HPDE6-E6E7 (cell line): Measurements from ENCODE around the gene ARPC2.

Experiments used
- DNase-seq: peaks from one replicate; pipeline ENCODE4 v3.0.0; 2011; ENCODE audit warnings: missing footprints; ENCODE audit errors: extremely low spot score

The ARPC2 gene

GRCh38 chr2:218253232-218253625, 36.2 kb downstream of the ARPC2 start:
- no peak for DNase-seq

GRCh38 chr2:218255446-218255845, 38.5 kb downstream of the ARPC2 start:
- DNase-seq: no peak

GRCh38 chr2:218256612-218257350, 39.8 kb downstream of the ARPC2 start:
- DNase-seq: no peak

DNA sequence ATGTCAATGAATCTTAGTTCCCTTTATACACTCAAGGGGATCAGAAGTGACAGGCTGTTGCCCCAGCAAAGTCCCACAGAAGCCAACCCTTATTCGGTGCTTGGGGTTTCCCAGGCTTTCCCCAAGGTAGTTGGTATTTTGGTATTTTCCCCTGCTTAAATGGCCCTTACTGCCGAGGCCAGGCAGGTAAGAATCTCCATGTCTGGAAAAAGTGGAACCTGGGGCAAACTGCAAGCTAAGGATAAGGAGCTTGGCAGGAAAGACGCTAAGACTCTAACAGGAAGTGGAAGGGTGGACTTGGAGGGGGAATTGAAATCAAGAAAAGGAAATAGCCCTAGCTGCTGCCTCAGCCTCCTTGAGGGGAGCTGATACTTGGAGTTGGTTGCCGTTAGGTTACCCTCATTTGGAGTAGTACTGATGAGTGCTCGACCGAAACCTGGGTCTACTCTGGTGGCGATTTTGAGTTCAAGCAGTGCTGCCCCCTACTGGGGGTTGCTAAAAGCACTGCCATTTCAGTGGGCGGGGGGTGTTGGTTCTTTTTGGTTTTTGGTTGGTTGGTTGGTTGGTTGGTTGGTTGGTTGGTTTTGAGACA, 40.5 kb downstream of the ARPC2 start:
- DNase-seq: no peak

DNA sequence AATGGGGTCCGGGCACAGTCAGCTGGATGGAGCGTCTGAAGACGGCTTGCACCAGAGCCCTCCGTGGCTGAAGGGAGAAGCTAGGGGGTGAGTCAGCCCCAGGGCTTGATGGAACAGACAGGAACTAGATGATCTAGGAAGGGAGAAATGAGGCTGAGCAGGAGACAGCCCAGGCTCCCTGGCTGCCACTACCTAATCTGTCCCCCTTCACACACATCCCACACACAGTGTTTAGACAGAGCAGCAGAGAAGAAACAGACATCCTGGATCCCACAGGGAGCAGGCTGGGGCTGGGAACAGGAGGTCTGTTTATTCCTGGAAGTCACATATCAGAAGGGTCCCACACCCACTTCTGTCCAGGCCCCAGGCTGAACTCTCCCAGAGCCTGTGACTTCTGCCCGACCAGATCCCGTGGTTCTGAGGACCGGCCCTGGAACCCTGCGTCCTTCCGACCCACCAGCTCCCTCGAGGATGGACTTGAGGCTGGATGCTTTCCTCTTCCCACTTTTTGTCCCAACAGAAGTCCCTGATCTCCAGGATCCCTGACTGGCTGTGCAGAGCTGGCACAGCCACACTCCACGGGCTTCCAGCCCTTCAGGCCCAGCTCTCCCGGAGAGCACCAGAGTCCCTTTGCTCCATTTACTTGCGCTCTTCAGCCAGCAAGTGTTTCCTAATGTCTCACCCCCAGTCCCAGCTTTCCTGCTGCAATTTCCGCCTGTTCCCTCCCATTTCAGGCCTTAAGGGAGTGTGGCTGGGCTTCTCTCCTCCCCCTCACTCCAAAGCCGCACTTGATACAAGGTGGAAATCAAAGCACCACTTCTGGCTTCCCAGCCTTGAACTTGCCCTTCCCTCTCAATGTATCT, 42.3 kb downstream of the ARPC2 start:
- no peak for DNase-seq

DNA sequence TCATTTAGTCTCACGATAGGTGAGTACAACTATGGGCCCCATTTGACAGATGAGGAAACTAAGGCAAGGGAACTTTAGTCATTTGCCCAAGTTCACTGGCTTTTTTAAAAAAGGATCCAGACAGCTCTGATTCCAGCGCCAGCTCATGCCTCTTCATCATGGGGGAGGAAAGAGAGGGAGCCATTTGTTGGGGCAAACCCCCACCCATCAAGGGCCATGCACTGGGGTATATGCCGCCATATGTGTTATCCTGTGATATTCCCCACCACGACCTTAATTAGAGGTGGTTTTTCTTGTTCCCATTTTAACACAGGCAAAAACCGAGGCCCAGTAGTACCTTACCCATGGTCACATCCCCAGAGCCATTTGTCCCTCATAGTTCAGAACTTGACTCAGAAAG, 43.2 kb downstream of the ARPC2 start:
- DNase-seq: no peak

GRCh38 chr2:218260742-218261422, 43.9 kb downstream of the ARPC2 start, which contains the start of gene GPBAR1:
Gene GPBAR1, plus strand, starts transcription at chr2:218261015. Its CDS starts 1,710 bp downstream, at chr2:218262725.
- DNase-seq: no peak

- DNase-seq: no peak
Measured at GRCh38 chr2:218261423-218262236, 44.6 kb downstream of the ARPC2 start.

- no peak for DNase-seq
Measured at GRCh38 chr2:218262237-218262600, 45.2 kb downstream of the ARPC2 start.

- no peak for DNase-seq
Measured at GRCh38 chr2:218262631-218263586, 45.9 kb downstream of the ARPC2 start.

- no peak for DNase-seq
Measured at GRCh38 chr2:218263817-218264641, 47.0 kb downstream of the ARPC2 start.

DNA sequence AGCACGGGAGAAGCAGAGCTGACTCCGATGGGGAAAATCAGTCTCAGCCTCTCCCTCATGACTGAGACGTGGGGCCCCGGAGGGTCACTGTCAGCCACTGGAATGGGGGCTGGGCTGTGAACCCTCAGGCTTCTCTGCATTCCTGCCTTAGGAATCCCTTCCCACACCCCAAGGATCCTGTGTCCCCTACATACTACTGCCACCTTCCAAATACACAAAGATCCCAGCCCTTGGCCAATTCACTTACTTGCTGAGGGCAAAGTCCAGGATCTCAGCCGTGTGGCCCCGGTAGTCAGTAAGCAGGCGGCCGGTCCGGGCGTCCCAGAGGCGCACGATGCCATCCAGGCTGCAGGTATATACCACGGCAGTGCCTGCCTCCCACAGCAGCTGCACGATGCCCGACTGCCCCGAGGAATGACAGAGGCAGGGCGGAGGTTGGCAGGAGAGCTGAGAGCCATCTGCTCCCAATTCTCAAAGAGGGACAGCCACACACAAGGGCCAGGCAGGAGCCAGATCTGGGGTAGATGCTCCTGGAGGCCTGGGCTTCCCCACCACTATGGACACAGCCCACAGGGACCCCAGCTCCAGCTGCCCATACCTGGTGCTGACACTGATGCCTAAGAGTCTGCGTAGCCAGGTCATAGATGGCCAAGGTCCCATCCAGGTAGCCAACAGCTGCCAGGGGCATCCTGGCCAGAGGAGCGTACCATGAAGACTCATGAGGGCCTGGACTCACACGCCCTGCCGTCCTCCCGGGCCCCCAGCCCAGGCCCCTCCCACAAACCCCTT, 48.0 kb downstream of the ARPC2 start:
- DNase-seq: no peak

DNA sequence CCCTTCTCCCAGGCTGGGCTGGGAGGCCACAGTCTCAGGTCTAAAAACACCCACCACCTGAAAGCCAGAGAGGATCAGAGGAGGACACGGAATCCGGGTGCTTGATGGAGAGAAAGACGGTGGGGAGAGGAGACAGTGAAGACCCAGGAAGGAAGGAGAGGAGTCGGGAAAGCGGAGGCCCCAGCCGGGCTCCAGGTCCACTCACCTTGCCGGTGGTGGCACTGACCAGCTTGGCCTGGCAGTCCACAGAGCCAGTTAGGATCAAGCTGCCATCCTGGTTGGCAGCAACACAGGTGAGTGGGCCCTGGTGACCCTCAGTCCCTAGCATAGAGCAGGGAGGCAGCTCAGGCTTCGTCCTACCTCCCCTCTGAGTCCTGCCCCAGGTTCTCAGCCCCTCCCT, 48.6 kb downstream of the ARPC2 start:
- no peak for DNase-seq

DNA sequence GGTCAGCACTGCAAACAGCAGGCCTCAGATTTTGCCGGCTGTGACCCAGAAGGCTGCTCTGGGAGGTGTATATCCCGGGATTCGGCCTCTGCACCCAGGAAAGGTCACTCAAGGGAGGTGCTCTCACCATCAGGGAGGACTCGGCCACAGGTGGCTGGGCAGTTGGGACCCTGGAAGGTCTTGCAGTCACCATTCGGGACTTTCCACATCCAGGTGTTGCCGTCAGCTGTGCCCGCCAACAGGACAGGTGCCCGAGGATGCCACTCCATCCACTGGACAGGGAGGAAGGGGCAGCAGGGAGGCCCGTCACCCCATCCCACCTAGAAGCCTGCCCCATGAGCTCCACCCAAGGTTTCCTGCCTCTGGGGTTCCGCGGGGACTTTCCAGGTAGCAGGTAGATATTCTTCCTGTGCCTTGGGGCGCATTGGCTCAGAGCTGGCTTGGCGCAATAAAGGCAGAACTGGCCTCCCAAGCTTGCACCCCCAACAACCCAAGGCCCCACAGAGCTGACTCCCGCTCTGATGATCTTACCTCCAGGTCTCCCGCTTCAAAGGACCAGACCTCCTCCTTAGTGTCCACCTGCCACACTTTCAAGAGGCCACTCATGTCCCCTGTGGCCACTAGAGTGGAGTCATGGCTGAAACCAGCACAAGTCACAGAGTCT, 49.5 kb downstream of the ARPC2 start:
- DNase-seq: no peak

GRCh38 chr2:218267259-218267658, 50.3 kb downstream of the ARPC2 start:
- no peak for DNase-seq

DNA sequence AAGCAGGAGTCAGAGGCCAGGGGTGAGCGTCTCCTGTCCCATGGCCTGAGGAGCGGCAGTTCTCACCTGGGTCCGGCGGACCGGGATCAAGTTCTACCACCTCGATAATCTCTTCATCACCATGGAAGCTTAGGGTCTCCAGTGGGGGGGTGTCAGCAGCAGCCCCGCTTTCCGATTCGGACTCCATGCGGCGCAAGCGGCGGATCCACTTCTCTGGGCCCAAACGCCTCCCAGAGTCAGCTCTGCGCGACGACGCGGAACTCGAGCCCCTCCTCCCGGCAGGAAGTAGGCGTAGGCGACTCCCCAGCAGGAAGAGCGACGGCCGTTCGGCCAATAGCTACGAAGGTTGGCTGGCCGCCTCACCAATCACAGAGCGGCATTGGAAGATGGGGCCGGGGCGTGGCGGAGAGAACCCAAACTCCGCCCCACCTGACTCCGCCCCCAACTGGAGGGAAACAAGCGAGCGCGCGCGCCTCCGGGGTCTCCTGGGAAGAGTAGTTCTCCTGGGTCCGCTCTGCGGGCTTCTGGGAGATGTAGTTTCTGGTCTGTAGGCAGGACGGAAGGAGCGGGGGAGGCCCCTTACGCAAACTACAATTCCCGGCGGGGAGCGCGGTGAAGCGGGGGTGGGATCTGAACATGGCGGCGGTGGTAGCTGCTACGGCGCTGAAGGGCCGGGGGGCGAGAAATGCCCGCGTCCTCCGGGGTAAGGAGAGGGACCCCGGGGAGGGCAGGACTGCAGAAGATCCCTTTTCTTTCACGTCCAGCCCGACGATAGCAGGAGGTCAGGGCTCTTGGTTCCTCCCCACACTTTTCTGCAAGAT, 53.1 kb downstream of the ARPC2 start, which contains the start of the genes AAMP and PNKD:
TSS of gene AAMP (minus strand) at position 238 of the 821 bp plus-strand sequence. CDS start at position 187, 51 bp downstream.
TSS of gene PNKD (plus strand) at position 620 of the 821 bp plus-strand sequence. CDS start at position 637, 17 bp downstream.
- peak; percentile 98 for DNase-seq
